ENCODE results near the gene ERV3-1. TPM values are rescaled to one million over a fixed set of nuclear protein-coding genes. Genes with fewer than 3 reads are reported as not detected.

ERV3-1 gene
- total RNA-seq, 1 experiment from 2014 or later = 16.5 TPM

GRCh38 chr7:64999165-65000004 is 7.1 kb downstream of the ERV3-1 start:
- H4K91ac ChIP-seq (ENCODE audit: insufficient read length, low read depth, low read length) = no peak overlapping the region
- Mint-ChIP-seq H3K4me3 (no peak overlapping the region), H3K9me3 (peaks cover 69 to 81% of the 10 kb centered on the region in 2 experiments), H3K4me1 (peaks cover 16 to 20% of the 10 kb centered on the region in 2 experiments), H3K27ac (no peak overlapping the region), H3K36me3 (ENCODE audit: insufficient read depth in 1 of 3, low read depth in 3 of 3) (peaks cover 72 to 83% (median 76%) of the 10 kb centered on the region in 3 experiments), H3K27me3 (ENCODE audit: low read depth) (no peaks in the 10 kb centered on the region)
- H2BK120ac ChIP-seq (ENCODE audit: low read depth, low read length, poor library complexity, severe bottlenecking) = no peak overlapping the region
- H2BK15ac ChIP-seq (ENCODE audit: low read depth, low read length) = no peak overlapping the region
- no peaks in the 10 kb centered on the region for H3K27me3 ChIP-seq (ENCODE audit: insufficient read depth, low read length)
- peaks cover 26% of the 10 kb centered on the region for H3K9me3 ChIP-seq (ENCODE audit: control insufficient read depth, low read depth, low read length)
- H3K4me1 ChIP-seq (ENCODE audit: insufficient read depth, low read length) = no peaks in the 10 kb centered on the region; the same call in 1 of the 2 replicates
- no peak overlapping the region for H2AFZ ChIP-seq (ENCODE audit: low read length)
- no peaks in the 10 kb centered on the region for H4K20me1 ChIP-seq (ENCODE audit: control insufficient read depth, insufficient read depth, insufficient read length)
- no peak overlapping the region for H2BK5ac ChIP-seq (ENCODE audit: insufficient read length, low read length)
- no peak overlapping the region for H3T11ph ChIP-seq (ENCODE audit: low read length)
- H3K4me2 ChIP-seq (ENCODE audit: insufficient read depth, insufficient read length, low read length) = no peak overlapping the region
- H3K79me2 ChIP-seq (ENCODE audit: insufficient read depth, low read length) = peaks cover 3% of the 10 kb centered on the region; the same call in 1 of the 2 replicates
- H3K14ac ChIP-seq (ENCODE audit: insufficient read depth, low read length) = no peak overlapping the region
- no peak overlapping the region for H2BK12ac ChIP-seq (ENCODE audit: insufficient read length, low read depth, low read length)
- no peak overlapping the region for H3K4ac ChIP-seq (ENCODE audit: low read depth, low read length)
- no peak for DNase-seq
- no peak overlapping the region for H2AK5ac ChIP-seq (ENCODE audit: insufficient read length, low read length)
- no peak overlapping the region for H3K9ac ChIP-seq (ENCODE audit: extremely low read depth, insufficient read length, low read length)
- no CpG with 5 or more reads among the region's 11 CpGs for WGBS (ENCODE audit: extremely low coverage, insufficient read length, low lambda C conversion rate)
- no peak overlapping the region for H3K56ac ChIP-seq (ENCODE audit: insufficient read length, low read depth, low read length)
- no peaks in the 10 kb centered on the region for H3K79me1 ChIP-seq (ENCODE audit: insufficient read depth, low read depth, low read length, poor library complexity, severe bottlenecking)
- H4K8ac ChIP-seq (replicated peaks; ENCODE audit: insufficient read length, low read depth, low read length) = no peak overlapping the region
- no peak overlapping the region for H3K27ac ChIP-seq (ENCODE audit: insufficient read length, low read depth, low read length)
- TF ChIP-seq CTCF (conservative IDR thresholded peaks at IDR 0.05) = no peak
- H3K23ac ChIP-seq (ENCODE audit: insufficient read length, low read depth, low read length) = no peak overlapping the region
- H4K5ac ChIP-seq (ENCODE audit: insufficient read length, low read depth, low read length) = no peak overlapping the region
- H3K18ac ChIP-seq (ENCODE audit: insufficient read length, low read depth, low read length) = no peak overlapping the region
- H2BK20ac ChIP-seq (ENCODE audit: low read depth, low read length, poor library complexity, severe bottlenecking) = no peak overlapping the region
- no peaks in the 10 kb centered on the region for H3K23me2 ChIP-seq (ENCODE audit: insufficient read length, low read depth, low read length, poor library complexity, severe bottlenecking)

All from H9 (cell line).